Prostate gland (tissue), 1 donor: ENCODE measurements around the gene GSS.

ENCODE experiments used
- POLR2A ChIP-seq: fragments of 450-650 bp; IDR thresholded peaks from one replicate; pipeline ENCODE4 v1.6.1; 2016; ENCODE audit warnings: antibody characterized with exemption, mild to moderate bottlenecking
- POLR2AphosphoS5 ChIP-seq: sonication (generic); formaldehyde crosslinking; IDR thresholded peaks from one replicate; pipeline ENCODE4 v1.6.1; 2017; ENCODE audit warnings: antibody characterized with exemption

GRCh38 chr20:34947336-34947735 is 8.3 kb downstream of the GSS start:
- no peak for TF ChIP-seq POLR2AphosphoS5
- TF ChIP-seq POLR2A, result no peak
